Measurements from ENCODE around the gene ACER2.
"Not testable (repeated sequence)": the region's sequence is repeated elsewhere in the genome, so short reads cannot be mapped to it uniquely, and the experiment has no call there.

- TF ChIP-seq, protein P1, sequence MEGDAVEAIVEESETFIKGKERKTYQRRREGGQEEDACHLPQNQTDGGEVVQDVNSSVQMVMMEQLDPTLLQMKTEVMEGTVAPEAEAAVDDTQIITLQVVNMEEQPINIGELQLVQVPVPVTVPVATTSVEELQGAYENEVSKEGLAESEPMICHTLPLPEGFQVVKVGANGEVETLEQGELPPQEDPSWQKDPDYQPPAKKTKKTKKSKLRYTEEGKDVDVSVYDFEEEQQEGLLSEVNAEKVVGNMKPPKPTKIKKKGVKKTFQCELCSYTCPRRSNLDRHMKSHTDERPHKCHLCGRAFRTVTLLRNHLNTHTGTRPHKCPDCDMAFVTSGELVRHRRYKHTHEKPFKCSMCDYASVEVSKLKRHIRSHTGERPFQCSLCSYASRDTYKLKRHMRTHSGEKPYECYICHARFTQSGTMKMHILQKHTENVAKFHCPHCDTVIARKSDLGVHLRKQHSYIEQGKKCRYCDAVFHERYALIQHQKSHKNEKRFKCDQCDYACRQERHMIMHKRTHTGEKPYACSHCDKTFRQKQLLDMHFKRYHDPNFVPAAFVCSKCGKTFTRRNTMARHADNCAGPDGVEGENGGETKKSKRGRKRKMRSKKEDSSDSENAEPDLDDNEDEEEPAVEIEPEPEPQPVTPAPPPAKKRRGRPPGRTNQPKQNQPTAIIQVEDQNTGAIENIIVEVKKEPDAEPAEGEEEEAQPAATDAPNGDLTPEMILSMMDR (IDR thresholded peaks at IDR 0.05): not testable (repeated sequence)
- TF ChIP-seq POLR2A (IDR thresholded peaks at IDR 0.05): not testable (repeated sequence)
Measured at GRCh38 chr9:19385212-19385611, 23.6 kb upstream of the ACER2 start.
